Measurements from ENCODE around the gene PAX6. TPM values are rescaled to one million over a fixed set of nuclear protein-coding genes. Genes with fewer than 3 reads are reported as not detected.

PAX6 gene
- total RNA-seq, 1 experiment from 2014 or later: 14.6 TPM

GRCh38 chr11:31823644-31824331 is 12.7 kb upstream of the PAX6 start:
- ATAC-seq (no peak), DNase-seq (no peak)
- no TSS peak for BruUV-seq (replicated peaks)
- Histone ChIP-seq H3F3A (ENCODE audit: low read length, unreplicated experiment) (no peaks in the 10 kb centered on the region), H3K27ac (ENCODE audit: low read length) (no peak overlapping the region), H3K4me1 (ENCODE audit: insufficient read depth, low read length) (no peaks in the 10 kb centered on the region), H3K79me2 (ENCODE audit: low read length) (no peaks in the 10 kb centered on the region), H4K20me1 (ENCODE audit: low read length) (no peaks in the 10 kb centered on the region), H3K27me3 (ENCODE audit: low read length) (no peaks in the 10 kb centered on the region), H3K4me2 (ENCODE audit: low read length) (no peak overlapping the region), H3K4me3 (ENCODE audit: low read length) (no peak overlapping the region), H3K9ac (ENCODE audit: low read length) (no peak overlapping the region), H2AFZ (ENCODE audit: low read length) (no peak overlapping the region), H3K36me3 (ENCODE audit: low read depth, low read length) (no peaks in the 10 kb centered on the region), H3K9me3 (ENCODE audit: low read length) (no peaks in the 10 kb centered on the region), H3K9me2 (replicated peaks; ENCODE audit: low read length) (no peaks in the 10 kb centered on the region)
- TF ChIP-seq EZH2 (IDR thresholded peaks at IDR 0.05; ENCODE audit: low read length, unreplicated experiment) (no peak), CTCF (conservative IDR thresholded peaks at IDR 0.05; ENCODE audit: low read depth, low read length) (no peak), EZH2phosphoT487 (IDR thresholded peaks at IDR 0.05; ENCODE audit: borderline replicate concordance, low read length) (no peak)
- ChIA-PET POLR2A (ENCODE audit: unreplicated experiment) (no interaction called here), CTCF (no interaction called here)
- intact Hi-C loops (cut with micrococcal nuclease): no loop called here

GRCh38 chr11:31822927-31823643 is 12.0 kb upstream of the PAX6 start:
- Histone ChIP-seq H3F3A (ENCODE audit: low read length, unreplicated experiment) (no peaks in the 10 kb centered on the region), H3K9me2 (replicated peaks; ENCODE audit: low read length) (no peaks in the 10 kb centered on the region), H2AFZ (ENCODE audit: low read length) (no peak overlapping the region), H3K27me3 (ENCODE audit: low read length) (no peaks in the 10 kb centered on the region), H3K4me3 (ENCODE audit: low read length) (no peak overlapping the region), H3K9ac (ENCODE audit: low read length) (no peak overlapping the region), H3K9me3 (ENCODE audit: low read length) (no peaks in the 10 kb centered on the region), H4K20me1 (ENCODE audit: low read length) (no peaks in the 10 kb centered on the region), H3K4me2 (ENCODE audit: low read length) (no peak overlapping the region), H3K36me3 (ENCODE audit: low read depth, low read length) (no peaks in the 10 kb centered on the region), H3K27ac (ENCODE audit: low read length) (no peak overlapping the region), H3K4me1 (ENCODE audit: insufficient read depth, low read length) (peaks cover 6% of the 10 kb centered on the region; the same call in 1 of the 2 replicates), H3K79me2 (ENCODE audit: low read length) (no peaks in the 10 kb centered on the region)
- DNase-seq (no peak), ATAC-seq (no peak)
- intact Hi-C loops (cut with micrococcal nuclease): no loop called here
- ChIA-PET POLR2A (ENCODE audit: unreplicated experiment) (no interaction called here), CTCF (interaction anchor here (0.6 kb wide), 1 partner anchor 418 kb away, joined by 7 read pairs; no protein-coding TSS in a partner anchor)
- no peak for TF ChIP-seq CTCF (conservative IDR thresholded peaks at IDR 0.05; ENCODE audit: low read depth, low read length)
- TF ChIP-seq EZH2phosphoT487 (IDR thresholded peaks at IDR 0.05; ENCODE audit: borderline replicate concordance, low read length): no peak
- TF ChIP-seq EZH2 (IDR thresholded peaks at IDR 0.05; ENCODE audit: low read length, unreplicated experiment): no peak
- BruUV-seq (replicated peaks): no TSS peak
